IPS-20b (cell line): ENCODE measurements around the gene RRAS2.
A peak's percentile ranks its signal among the peaks of the same experiment; 100 is the strongest.
"Not testable (repeated sequence)": the region's sequence is repeated elsewhere in the genome, so short reads cannot be mapped to it uniquely, and the experiment has no call there.

Source experiments
- H3K27ac ChIP-seq: one replicate; pipeline ENCODE4 v1.5.1; 2013; ENCODE audit warnings: low read length
- H3K27me3 ChIP-seq: 2 replicates; pipeline ENCODE4 v1.6.1; 2013; ENCODE audit warnings: mild to moderate bottlenecking, low read length, inconsistent platforms; ENCODE audit not compliant: insufficient read depth
- H3K36me3 ChIP-seq: 2 replicates; pipeline ENCODE4 v1.6.1; 2013; ENCODE audit warnings: low read depth, mild to moderate bottlenecking, inconsistent platforms, low read length, moderate library complexity; ENCODE audit not compliant: insufficient read depth
- H3K4me1 ChIP-seq: 2 replicates; pipeline ENCODE4 v1.6.1; 2013; ENCODE audit warnings: mild to moderate bottlenecking, control low read depth, inconsistent platforms, low read length, moderate library complexity; ENCODE audit not compliant: insufficient read depth
- H3K4me3 ChIP-seq: 2 replicates; pipeline ENCODE4 v1.5.1; 2013; ENCODE audit warnings: mild to moderate bottlenecking, low read length, inconsistent platforms
- H3K9ac ChIP-seq: 2 replicates; pipeline ENCODE4 v1.6.1; 2013; ENCODE audit warnings: low read depth, mild to moderate bottlenecking, inconsistent platforms, low read length, moderate library complexity
- H3K9me3 ChIP-seq: 2 replicates; pipeline ENCODE4 v1.6.1; 2013; ENCODE audit warnings: mild to moderate bottlenecking, low read depth, low read length, inconsistent platforms; ENCODE audit not compliant: insufficient read depth

RRAS2 gene

DNA sequence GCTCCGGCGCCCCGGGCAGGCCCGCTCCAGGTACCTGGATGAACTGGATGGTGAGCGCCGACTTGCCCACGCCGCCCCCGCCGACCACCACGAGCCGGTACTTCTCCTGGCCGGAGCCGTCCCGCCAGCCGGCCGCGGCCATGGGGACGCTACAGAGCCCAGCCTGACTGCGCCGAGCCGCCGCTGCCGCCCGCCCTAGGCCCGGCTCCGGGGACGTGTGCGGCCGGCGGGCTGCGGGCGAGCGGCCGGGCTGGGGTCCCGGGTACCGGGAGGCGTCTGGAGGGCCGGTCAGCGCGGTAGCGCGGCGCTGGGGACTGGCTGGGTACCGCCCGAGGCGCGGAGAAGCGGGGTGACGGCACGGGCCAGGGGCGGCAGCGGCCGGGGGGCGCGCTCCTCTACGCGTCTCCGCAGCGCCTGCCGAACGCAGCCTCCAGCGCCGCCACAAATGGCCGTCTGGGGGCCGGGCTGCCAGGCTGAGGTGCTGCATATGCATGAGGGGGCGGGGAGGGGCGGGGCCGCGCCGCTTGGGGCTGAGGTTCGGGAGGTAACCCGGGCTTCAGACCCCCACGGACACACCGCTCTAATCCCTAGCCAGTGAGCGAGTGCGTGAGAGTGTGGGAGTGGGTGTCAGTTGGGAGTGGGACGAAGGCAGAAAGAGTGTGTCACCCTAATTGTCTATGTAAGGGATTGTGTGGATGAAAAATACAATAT is at the start of gene RRAS2:
TSS of gene RRAS2 (minus strand) at position 455 of the 711 bp plus-strand sequence. CDS start at position 142, 313 bp downstream.
- peaks cover 6% of the 10 kb centered on the region for H3K4me1 ChIP-seq
- peak within 1 kb of the TSS; percentile 91; the same call in 1 of the 2 replicates for H3K9ac ChIP-seq
- no peaks in the 10 kb centered on the region for H3K9me3 ChIP-seq
- H3K27me3 ChIP-seq: peaks cover 9% of the 10 kb centered on the region
- no peaks in the 10 kb centered on the region for H3K36me3 ChIP-seq
- no peak within 1 kb of the TSS for H3K27ac ChIP-seq
- peak within 1 kb of the TSS; percentile 95 for H3K4me3 ChIP-seq

DNA sequence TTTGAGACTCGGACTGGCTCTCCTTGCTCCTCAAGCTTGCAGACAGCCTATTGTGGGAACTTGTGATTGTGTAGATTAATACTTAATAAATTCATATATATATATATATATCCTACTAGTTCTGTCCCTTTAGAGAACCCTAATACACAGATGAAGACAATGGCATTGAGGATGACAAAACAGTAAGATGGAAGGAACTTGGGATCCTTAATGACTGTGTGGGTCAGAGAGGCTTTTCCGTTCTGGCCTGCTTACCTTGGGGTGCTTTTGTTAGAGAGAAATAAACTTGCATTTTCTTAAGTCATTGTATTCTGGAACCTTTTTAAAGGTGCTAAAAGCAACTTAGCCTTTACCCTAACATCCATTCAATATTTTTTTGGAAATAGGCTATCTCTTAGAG is 49.6 kb upstream of the RRAS2 start:
- Histone ChIP-seq H3K27ac (no peak overlapping the region), H3K27me3 (no peaks in the 10 kb centered on the region), H3K36me3 (no peaks in the 10 kb centered on the region), H3K9ac (no peak overlapping the region), H3K9me3 (no peaks in the 10 kb centered on the region), H3K4me3 (no peak overlapping the region), H3K4me1 (peaks cover 21% of the 10 kb centered on the region)

DNA sequence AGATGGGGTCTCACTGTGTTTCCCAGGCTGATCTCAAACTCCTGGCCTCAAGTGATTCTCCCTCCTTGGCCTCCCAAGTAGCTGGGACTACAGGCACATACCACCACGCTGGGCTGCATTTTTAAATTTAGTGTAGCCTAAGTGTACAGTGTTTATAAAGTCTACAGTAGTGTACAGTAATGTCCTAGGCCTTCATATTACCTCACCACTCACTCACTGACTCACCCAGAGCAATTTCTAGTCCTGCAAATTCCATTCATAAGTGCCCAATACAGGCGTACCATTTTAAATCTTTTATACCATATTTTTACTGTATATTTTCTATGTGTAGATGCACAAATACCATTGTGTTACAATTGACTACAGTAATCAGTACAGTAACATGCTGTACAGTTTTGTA is 47.1 kb upstream of the RRAS2 start:
- H3K36me3 ChIP-seq, H3K9ac ChIP-seq, H3K27ac ChIP-seq, H3K4me3 ChIP-seq, H3K9me3 ChIP-seq, H3K27me3 ChIP-seq: not testable (repeated sequence)
- peaks cover 13% of the 10 kb centered on the region; the same call in 1 of the 2 replicates for H3K4me1 ChIP-seq

DNA sequence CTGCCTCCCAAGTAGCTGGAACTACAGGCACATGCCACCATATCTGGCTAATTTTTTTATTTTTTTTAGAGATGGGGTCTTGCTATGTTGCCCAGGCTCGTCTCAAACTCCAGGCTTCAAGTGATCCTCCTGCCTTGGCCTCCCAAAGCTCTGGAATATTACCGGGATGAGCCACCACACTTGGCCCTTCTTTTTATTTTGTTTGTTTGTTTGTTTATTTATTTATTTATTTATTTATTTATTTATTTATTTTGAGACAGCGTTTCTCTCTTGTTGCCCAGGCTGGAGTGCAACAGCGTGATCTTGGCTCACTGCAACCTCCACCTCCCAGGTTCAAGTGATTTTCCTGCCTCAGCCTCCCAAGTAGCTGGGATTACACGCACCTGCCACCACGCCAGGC is 44.5 kb upstream of the RRAS2 start:
- H3K4me1 ChIP-seq, H3K9me3 ChIP-seq, H3K27me3 ChIP-seq, H3K36me3 ChIP-seq, H3K4me3 ChIP-seq, H3K9ac ChIP-seq, H3K27ac ChIP-seq: not testable (repeated sequence)

DNA sequence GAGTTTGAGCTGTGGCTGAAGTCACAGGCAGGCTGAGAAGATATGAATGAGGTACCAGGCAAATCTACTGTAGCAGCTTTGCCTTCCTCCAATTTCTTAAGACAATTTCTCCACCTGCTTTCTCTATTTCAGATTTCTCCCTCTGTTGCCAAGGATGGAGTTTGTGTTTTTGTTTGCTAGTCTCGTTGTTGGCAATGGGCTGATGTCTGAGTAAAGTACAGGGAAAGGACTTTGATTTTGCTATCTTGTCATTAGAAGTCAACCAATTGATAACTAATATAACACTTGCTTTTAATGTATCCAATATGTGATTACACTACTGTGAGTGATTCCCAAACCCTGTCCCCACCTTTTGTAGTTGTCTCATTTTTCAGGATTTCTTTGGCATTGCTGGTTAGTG is 40.1 kb upstream of the RRAS2 start:
- Histone ChIP-seq H3K36me3 (no peaks in the 10 kb centered on the region), H3K9ac (no peak overlapping the region), H3K4me1 (no peaks in the 10 kb centered on the region), H3K4me3 (no peak overlapping the region), H3K27ac (no peak overlapping the region), H3K27me3 (no peaks in the 10 kb centered on the region), H3K9me3 (no peaks in the 10 kb centered on the region)

GRCh38 chr11:14396273-14396672 is 37.3 kb upstream of the RRAS2 start:
- Histone ChIP-seq H3K36me3 (no peaks in the 10 kb centered on the region), H3K4me1 (no peaks in the 10 kb centered on the region), H3K27ac (no peak overlapping the region), H3K9ac (no peak overlapping the region), H3K9me3 (no peaks in the 10 kb centered on the region), H3K27me3 (no peaks in the 10 kb centered on the region), H3K4me3 (no peak overlapping the region)

DNA sequence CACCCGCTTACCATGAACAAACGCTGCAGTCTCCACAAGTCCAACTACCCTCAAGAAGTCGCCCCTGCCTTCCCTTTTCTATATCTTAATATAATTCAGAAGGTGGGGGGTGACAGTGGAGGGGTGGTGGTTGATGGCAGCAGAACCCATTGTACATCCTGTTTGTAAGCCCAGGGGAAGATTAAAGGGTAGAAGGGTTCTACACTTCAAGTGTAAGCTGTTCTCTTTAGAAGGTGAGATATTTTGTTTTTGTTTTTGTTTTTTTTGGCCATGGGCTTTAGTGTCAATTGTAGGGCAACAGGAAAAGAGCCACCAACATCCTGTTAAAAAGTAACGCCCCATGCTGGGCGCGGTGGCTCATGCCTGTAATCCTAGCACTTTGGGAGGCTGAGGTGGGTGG is 34.9 kb upstream of the RRAS2 start:
- no peak overlapping the region for H3K9ac ChIP-seq
- H3K4me3 ChIP-seq: no peak overlapping the region
- no peaks in the 10 kb centered on the region for H3K36me3 ChIP-seq
- no peaks in the 10 kb centered on the region for H3K9me3 ChIP-seq
- no peaks in the 10 kb centered on the region for H3K27me3 ChIP-seq
- no peaks in the 10 kb centered on the region for H3K4me1 ChIP-seq
- no peak overlapping the region for H3K27ac ChIP-seq

DNA sequence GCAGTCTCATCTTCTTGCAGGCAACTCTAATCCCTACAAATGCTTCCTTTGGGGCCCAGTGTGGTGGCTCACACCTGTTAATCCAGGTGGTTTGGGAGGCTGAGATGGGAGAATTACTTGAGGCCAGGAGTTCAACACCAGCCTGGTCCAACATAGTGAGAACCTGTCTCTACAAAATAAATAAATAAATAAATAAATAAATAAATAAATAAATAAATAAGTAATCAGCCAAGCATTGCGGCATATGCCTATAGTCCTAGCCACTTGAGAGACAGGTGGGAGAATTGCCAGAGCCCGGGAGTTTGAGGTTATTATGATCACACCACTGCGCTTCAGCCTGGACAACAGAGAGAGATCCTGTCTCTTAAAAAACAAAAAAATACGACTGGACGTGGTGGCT is 34.1 kb upstream of the RRAS2 start:
- no peaks in the 10 kb centered on the region for H3K36me3 ChIP-seq

GRCh38 chr11:14390669-14391068 is 31.7 kb upstream of the RRAS2 start:
- H3K4me1 ChIP-seq: peaks cover 14% of the 10 kb centered on the region; the same call in 1 of the 2 replicates
- no peaks in the 10 kb centered on the region for H3K9me3 ChIP-seq
- no peak overlapping the region for H3K4me3 ChIP-seq

More for the DNA sequence above, 34.1 kb upstream of the RRAS2 start:
- Histone ChIP-seq H3K9me3 (no peaks in the 10 kb centered on the region), H3K27me3 (no peaks in the 10 kb centered on the region), H3K9ac (no peak overlapping the region), H3K27ac (no peak overlapping the region), H3K4me3 (no peak overlapping the region), H3K4me1 (no peaks in the 10 kb centered on the region)

DNA sequence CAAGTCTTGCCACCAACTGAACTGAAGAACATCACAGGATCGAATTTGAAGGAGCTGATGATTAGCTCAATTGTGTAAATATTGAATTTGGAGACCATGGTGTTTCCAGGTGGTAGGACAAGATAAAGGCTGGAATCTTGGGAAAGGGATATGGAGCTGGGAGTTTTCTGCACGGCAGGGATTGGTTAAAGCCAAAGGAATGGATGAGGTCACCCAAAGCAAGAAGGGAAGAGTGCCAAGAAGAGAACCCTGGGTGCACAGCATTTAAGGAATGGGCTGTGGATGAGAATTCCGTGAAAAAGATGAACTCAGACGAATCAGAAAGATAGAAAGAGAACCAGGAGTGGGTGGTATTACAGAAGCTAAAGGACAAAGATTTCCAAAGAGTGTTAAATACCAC is 29.4 kb upstream of the RRAS2 start:
- H3K36me3 ChIP-seq: no peaks in the 10 kb centered on the region
- H3K27ac ChIP-seq: no peak overlapping the region
- peaks cover 3% of the 10 kb centered on the region; the same call in 1 of the 2 replicates for H3K27me3 ChIP-seq
- H3K4me3 ChIP-seq: no peak overlapping the region
- no peaks in the 10 kb centered on the region for H3K9me3 ChIP-seq
- H3K4me1 ChIP-seq: peaks cover 14% of the 10 kb centered on the region; the same call in 1 of the 2 replicates
- no peak overlapping the region for H3K9ac ChIP-seq

More at GRCh38 chr11:14390669-14391068, 31.7 kb upstream of the RRAS2 start:
- H3K27me3 ChIP-seq: no peaks in the 10 kb centered on the region
- H3K9ac ChIP-seq: no peak overlapping the region
- H3K36me3 ChIP-seq: no peaks in the 10 kb centered on the region
- H3K27ac ChIP-seq: no peak overlapping the region

- Histone ChIP-seq H3K9ac (no peak overlapping the region), H3K27me3 (peaks cover 16% of the 10 kb centered on the region), H3K4me3 (no peak overlapping the region), H3K9me3 (no peaks in the 10 kb centered on the region), H3K4me1 (peaks cover 14% of the 10 kb centered on the region; the same call in 1 of the 2 replicates), H3K27ac (no peak overlapping the region), H3K36me3 (no peaks in the 10 kb centered on the region)
Measured at GRCh38 chr11:14386895-14387480, 28.0 kb upstream of the RRAS2 start.

GRCh38 chr11:14386081-14386480 is 27.1 kb upstream of the RRAS2 start:
- H3K4me1 ChIP-seq: peaks cover 17% of the 10 kb centered on the region; the same call in 1 of the 2 replicates

More at GRCh38 chr11:14386081-14386480, 27.1 kb upstream of the RRAS2 start:
- Histone ChIP-seq H3K36me3 (no peaks in the 10 kb centered on the region), H3K9me3 (no peaks in the 10 kb centered on the region), H3K27me3 (peaks cover 25% of the 10 kb centered on the region), H3K9ac (no peak overlapping the region), H3K27ac (no peak overlapping the region), H3K4me3 (no peak overlapping the region)
